ENCODE data around the gene PCK2. TPM values are rescaled to one million over a fixed set of nuclear protein-coding genes. Genes with fewer than 3 reads are reported as not detected.
A peak's percentile ranks its signal among the peaks of the same experiment; 100 is the strongest.

Gene PCK2
- total and polyA plus RNA-seq, 2 of the 8 experiments (the other 6 are each of a cell fraction or from before 2014, with no cell fraction given): 81.9 to 115 TPM

DNA sequence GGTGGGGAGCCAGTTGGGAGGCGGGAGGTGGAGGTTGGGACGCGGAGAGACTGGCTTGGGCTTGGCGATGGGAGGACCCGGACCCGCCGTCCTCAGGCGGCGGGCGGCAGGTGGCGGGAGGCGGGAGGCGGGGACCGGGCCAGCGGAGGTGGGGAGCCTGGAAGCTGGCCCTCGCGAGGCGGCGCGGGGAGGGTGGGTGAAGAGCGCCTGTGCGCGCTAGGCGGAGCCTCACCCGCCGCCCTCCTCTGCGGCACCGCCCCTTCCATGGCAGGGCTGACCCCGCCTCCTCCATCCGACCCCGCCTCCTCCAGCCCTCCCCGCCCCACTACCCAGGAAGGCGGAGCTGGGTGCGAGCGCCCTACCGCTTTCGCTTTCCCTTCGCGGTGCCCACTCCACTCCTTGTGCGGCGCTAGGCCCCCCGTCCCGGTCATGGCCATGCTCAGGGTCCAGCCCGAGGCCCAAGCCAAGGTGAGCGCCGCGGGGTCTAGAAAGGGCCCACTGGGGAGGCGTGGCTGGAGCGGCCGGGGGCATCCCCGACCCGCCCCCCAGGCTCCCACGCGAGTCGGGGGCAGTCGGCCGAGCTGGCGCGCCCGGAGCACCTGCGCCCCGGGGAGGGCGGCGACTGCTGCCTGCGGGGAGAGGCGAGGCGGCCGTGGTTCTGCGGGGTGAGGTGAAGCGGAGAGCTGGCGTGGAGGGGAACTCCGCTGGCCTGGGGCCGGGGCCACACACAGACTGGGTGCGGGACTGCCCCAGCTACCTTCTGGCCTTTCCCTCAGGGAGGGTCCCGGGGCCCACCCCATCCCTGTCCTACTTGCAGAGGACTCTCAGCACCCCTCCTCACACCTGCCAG, 41.9 kb downstream of the PCK2 start, which contains the start of gene PSME1 (continued):
- TF ChIP-seq JUN (IDR thresholded peaks at IDR 0.05; ENCODE audit: low read depth, low read length) (no peak), ATF3 (IDR thresholded peaks at IDR 0.05; ENCODE audit: insufficient read depth, low read depth, low read length) (no peak), SUZ12 (IDR thresholded peaks at IDR 0.05; ENCODE audit: low read length) (no peak), GTF2F1 (IDR thresholded peaks at IDR 0.05; ENCODE audit: borderline replicate concordance, low read depth, low read length) (no peak), SIRT6 (IDR thresholded peaks at IDR 0.05; ENCODE audit: low read length) (no peak), ZNF274 (IDR thresholded peaks at IDR 0.05; ENCODE audit: borderline replicate concordance, extremely low read depth, low read length) (no peak), POU5F1 (IDR thresholded peaks at IDR 0.05; ENCODE audit: low read depth, low read length) (no peak), HDAC2 (IDR thresholded peaks at IDR 0.05; ENCODE audit: borderline replicate concordance in 1 of 2, low read depth in 2 of 2, low read length in 2 of 2) (no peak; a peak in 1 of 4 replicates), BRCA1 (IDR thresholded peaks at IDR 0.05; ENCODE audit: low read depth, low read length) (no peak), EZH2 (IDR thresholded peaks at IDR 0.05; ENCODE audit: low read depth, low read length, severe bottlenecking) (no peak), USF2 (IDR thresholded peaks at IDR 0.05; ENCODE audit: low read length) (no peak), TAF1 (IDR thresholded peaks at IDR 0.05; ENCODE audit: low read depth, low read length) (0 out of 2 replicates have a peak, but pooled peaks have one; percentile 12), PHF8 (conservative IDR thresholded peaks at IDR 0.05; ENCODE audit: low read depth, low read length) (peak; percentile 44; the same call in 1 of the 2 replicates), BACH1 (IDR thresholded peaks at IDR 0.05; ENCODE audit: low read length) (peak; percentile 15), RBBP5 (IDR thresholded peaks at IDR 0.05; ENCODE audit: borderline replicate concordance, low read depth, low read length) (no peak; the same call in 1 of the 2 replicates), POLR2AphosphoS5 (IDR thresholded peaks at IDR 0.05; ENCODE audit: low read depth, low read length) (peak; percentile 34; the same call in 1 of the 2 replicates), CHD2 (IDR thresholded peaks at IDR 0.05; ENCODE audit: low read length) (peak; percentile 34; the same call in 1 of the 2 replicates)

Measured in H1 (cell line).